ENCODE data around the gene PCSK9. TPM values are rescaled to one million over a fixed set of nuclear protein-coding genes. Genes with fewer than 3 reads are reported as not detected.

PCSK9 gene
- total and polyA plus RNA-seq, 2 of the 13 experiments (the other 11 are each of a cell fraction or from before 2014, with no cell fraction given): 33.3 to 80.5 TPM

Other genes with a start within 250 kb of the PCSK9 start
- gene TTC22, start 238.2 kb upstream of the PCSK9 start, total RNA-seq (2016; rRNA removed; fragmentation: Illumina TruSeq; extraction: Trizol): not detected in 2 replicates
- not detected in 2 replicates for gene TTC22, start 238.2 kb upstream of the PCSK9 start, polyA plus RNA-seq (2011; rRNA removed)
- gene DHCR24, start 152.4 kb upstream of the PCSK9 start, total RNA-seq (2016; rRNA removed; fragmentation: Illumina TruSeq; extraction: Trizol): 250 and 448 TPM in 2 replicates
- 374 and 484 TPM in 2 replicates for gene DHCR24, start 152.4 kb upstream of the PCSK9 start, polyA plus RNA-seq (2011; rRNA removed)
- not detected in 2 replicates for gene TMEM61, start 58.9 kb upstream of the PCSK9 start, total RNA-seq (2016; rRNA removed; fragmentation: Illumina TruSeq; extraction: Trizol)
- not detected in 2 replicates for gene TMEM61, start 58.9 kb upstream of the PCSK9 start, polyA plus RNA-seq (2011; rRNA removed)
- gene BSND, start 40.6 kb upstream of the PCSK9 start, total RNA-seq (2016; rRNA removed; fragmentation: Illumina TruSeq; extraction: Trizol): not detected in 2 replicates
- gene BSND, start 40.6 kb upstream of the PCSK9 start, polyA plus RNA-seq (2011; rRNA removed): 0.01 TPM in 1 of 2 replicates, not detected in the other
- gene USP24, start 175.8 kb downstream of the PCSK9 start, total RNA-seq (2016; rRNA removed; fragmentation: Illumina TruSeq; extraction: Trizol): 47.6 and 59.5 TPM in 2 replicates
- gene USP24, start 175.8 kb downstream of the PCSK9 start, polyA plus RNA-seq (2011; rRNA removed): 17.2 and 18.8 TPM in 2 replicates